Central memory CD8-positive, alpha-beta T cell (primary cell): ENCODE measurements around the gene GABBR2.

Experiments
- ATAC-seq: fragments of 150-1000 bp; cut with Tn5 transposase; replicated peaks from 2 replicates; pipeline ENCODE4 v1.10.0; 2022; ENCODE audit warnings: mild to moderate bottlenecking, moderate FRiP score, moderate number of reproducible peaks; ENCODE audit not compliant: poor library complexity, severe bottlenecking; ENCODE audit errors: extremely low read depth
- DNase-seq, 2 donors: peaks; one replicate each; pipeline ENCODE4 v3.0.0; 2021; ENCODE audit warnings: low spot score in 2 of 2
- H3K27ac Mint-ChIP-seq: one replicate; pipeline ENCODE4 v1.8.0; 2022; ENCODE audit warnings: low read depth, mild to moderate bottlenecking, moderate library complexity, mixed read lengths
- H3K27me3 Mint-ChIP-seq: one replicate; pipeline ENCODE4 v1.8.0; 2022; ENCODE audit warnings: mixed read lengths
- H3K36me3 Mint-ChIP-seq: one replicate; pipeline ENCODE4 v1.8.0; 2022; ENCODE audit warnings: mild to moderate bottlenecking, moderate library complexity, mixed read lengths; ENCODE audit not compliant: insufficient read depth
- H3K4me1 Mint-ChIP-seq: one replicate; pipeline ENCODE4 v1.8.0; 2022; ENCODE audit warnings: mixed read lengths
- H3K4me3 Mint-ChIP-seq: one replicate; pipeline ENCODE4 v1.8.0; 2022; ENCODE audit warnings: mild to moderate bottlenecking, moderate library complexity, mixed read lengths
- H3K9me3 Mint-ChIP-seq: one replicate; pipeline ENCODE4 v1.8.0; 2022; ENCODE audit warnings: mixed read lengths

The GABBR2 gene

GRCh38 chr9:98248737-98249474 lies 459.8 kb downstream of the GABBR2 start:
- H3K4me3 Mint-ChIP-seq = no peak overlapping the region

GRCh38 chr9:98247831-98248657 lies 460.7 kb downstream of the GABBR2 start:
- Mint-ChIP-seq H3K36me3 (no peaks in the 10 kb centered on the region), H3K4me3 (no peak overlapping the region), H3K9me3 (no peaks in the 10 kb centered on the region), H3K4me1 (peaks cover 22% of the 10 kb centered on the region), H3K27me3 (no peaks in the 10 kb centered on the region), H3K27ac (no peak overlapping the region)
- DNase-seq = no peak
- no peak for ATAC-seq

More at GRCh38 chr9:98248737-98249474, 459.8 kb downstream of the GABBR2 start:
- ATAC-seq = no peak
- H3K9me3 Mint-ChIP-seq = no peaks in the 10 kb centered on the region
- H3K36me3 Mint-ChIP-seq = peaks cover 2% of the 10 kb centered on the region
- DNase-seq = no peak
- peaks cover 31% of the 10 kb centered on the region for H3K4me1 Mint-ChIP-seq
- no peak overlapping the region for H3K27ac Mint-ChIP-seq
- no peaks in the 10 kb centered on the region for H3K27me3 Mint-ChIP-seq

GRCh38 chr9:98242426-98242825 lies 466.3 kb downstream of the GABBR2 start:
- H3K27me3 Mint-ChIP-seq = no peaks in the 10 kb centered on the region
- H3K36me3 Mint-ChIP-seq = peaks cover 1% of the 10 kb centered on the region
- H3K27ac Mint-ChIP-seq = no peak overlapping the region
- no peak overlapping the region for H3K4me3 Mint-ChIP-seq
- ATAC-seq = no peak
- peaks cover 7% of the 10 kb centered on the region for H3K4me1 Mint-ChIP-seq
- no peak for DNase-seq
- H3K9me3 Mint-ChIP-seq = no peaks in the 10 kb centered on the region

DNA sequence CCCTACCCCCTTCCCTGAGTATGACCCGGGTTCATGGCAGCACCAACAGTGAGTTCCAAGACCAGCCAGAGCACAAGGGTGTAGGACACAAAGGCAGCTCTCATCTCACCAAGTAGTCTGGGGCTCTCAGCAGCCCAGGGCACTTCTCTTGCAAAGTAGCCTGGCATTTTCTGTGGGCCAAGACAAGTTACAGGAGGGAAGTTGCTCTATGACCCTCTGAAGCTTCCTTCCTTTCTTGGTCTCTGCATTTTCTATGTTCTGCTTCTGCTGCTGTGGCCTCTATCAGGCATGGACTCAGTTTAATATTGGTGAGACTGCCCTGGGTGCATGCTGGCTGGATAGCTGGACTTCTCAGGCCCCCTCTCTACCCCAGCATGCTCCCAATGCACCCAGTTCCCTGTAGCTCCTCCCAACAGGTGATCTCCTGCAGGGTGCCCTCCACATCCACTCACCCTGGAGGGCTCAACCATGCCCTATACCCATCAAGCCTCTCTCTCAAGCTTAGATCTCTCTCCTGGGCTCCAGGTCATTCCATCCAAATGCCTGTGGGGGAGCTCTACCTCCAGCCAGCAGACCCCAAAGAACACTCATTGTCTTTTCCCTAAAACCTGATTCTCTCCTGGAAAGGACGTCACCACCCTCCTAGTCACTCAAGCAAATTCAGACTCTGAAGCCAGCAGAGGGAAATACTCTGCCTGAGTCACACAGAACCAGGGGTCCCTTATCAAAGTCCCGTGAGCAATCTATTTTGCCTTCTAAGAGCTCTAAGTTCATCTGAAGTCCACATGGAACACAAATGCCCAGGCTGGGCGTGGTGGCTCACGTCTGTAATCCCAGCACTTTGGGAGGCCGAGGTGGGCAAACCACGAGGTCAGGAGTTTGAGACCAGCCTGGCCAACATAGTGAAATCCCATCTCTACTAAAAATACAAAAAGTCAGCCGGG lies 467.1 kb downstream of the GABBR2 start:
- Mint-ChIP-seq H3K4me1 (peaks cover 7% of the 10 kb centered on the region), H3K4me3 (no peak overlapping the region), H3K36me3 (peaks cover 3% of the 10 kb centered on the region), H3K9me3 (no peaks in the 10 kb centered on the region), H3K27ac (no peak overlapping the region), H3K27me3 (no peaks in the 10 kb centered on the region)
- ATAC-seq (no peak), DNase-seq (no peak)

- Mint-ChIP-seq H3K4me1 (peaks cover 7% of the 10 kb centered on the region), H3K27ac (no peak overlapping the region), H3K36me3 (peaks cover 3% of the 10 kb centered on the region), H3K4me3 (no peak overlapping the region), H3K9me3 (no peaks in the 10 kb centered on the region), H3K27me3 (no peaks in the 10 kb centered on the region)
- DNase-seq (no peak), ATAC-seq (no peak)
Observed at GRCh38 chr9:98240475-98240874, 468.3 kb downstream of the GABBR2 start.
